AG08396 (cell line): ENCODE data around the gene ABHD10.
A peak's percentile ranks its signal among the peaks of the same experiment; 100 is the strongest.

Experiments used
- DNase-seq: peaks from one replicate; pipeline ENCODE4 v3.0.0; 2012; ENCODE audit warnings: low spot score, mixed read lengths

The ABHD10 gene

GRCh38 chr3:111965484-111965883 lies 13.3 kb upstream of the ABHD10 start:
- no peak for DNase-seq

DNA sequence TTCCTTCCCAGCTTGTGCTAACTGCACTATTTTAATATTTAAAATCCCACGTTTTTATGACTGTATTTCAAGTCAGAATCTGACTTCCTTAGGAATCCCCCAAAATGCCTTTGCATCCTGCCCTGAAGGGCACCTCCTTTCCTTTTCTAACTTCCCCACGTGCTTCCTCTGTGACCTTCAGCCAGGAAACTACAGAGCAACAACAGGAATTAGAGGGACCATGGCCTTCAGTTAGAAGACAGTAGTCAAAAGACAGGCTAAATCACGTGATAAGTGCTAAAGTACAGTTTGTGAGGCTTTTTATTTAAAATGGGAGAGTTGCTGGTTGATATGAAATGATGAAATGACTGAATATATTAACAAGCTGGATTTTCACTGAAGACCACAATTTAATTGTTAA lies 11.8 kb upstream of the ABHD10 start:
- no peak for DNase-seq

DNA sequence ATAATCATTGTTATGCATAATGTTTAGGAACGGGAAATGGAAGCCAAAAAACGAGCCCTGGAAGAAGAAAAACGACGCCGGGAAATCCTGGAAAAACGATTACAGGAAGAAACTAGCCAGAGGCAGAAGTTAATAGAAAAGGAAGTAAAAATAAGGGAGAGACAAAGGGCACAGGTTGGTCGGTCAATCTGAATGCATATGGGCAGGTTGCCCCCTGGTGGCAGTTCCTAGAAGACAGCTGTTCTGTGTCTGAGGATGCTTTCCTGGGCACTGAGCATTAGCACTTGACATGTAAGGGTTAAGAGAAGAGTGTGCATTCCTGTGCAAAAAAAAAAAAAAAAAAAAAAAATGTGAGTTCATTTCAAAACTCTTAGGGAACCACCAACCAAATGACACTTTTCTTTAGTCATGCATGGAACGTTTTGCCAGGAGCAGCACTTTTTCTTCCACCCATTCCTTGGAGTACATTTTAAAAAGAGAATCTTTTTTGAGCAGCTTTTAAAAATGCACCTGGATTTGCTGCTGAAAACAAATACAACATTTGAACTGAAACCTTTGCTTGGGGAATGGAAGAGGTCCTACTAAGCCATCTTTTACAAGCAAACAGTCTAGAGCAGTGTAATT lies 11.1 kb upstream of the ABHD10 start:
- DNase-seq = peak; percentile 51

GRCh38 chr3:111968319-111969054 lies 10.3 kb upstream of the ABHD10 start:
- no peak for DNase-seq

DNA sequence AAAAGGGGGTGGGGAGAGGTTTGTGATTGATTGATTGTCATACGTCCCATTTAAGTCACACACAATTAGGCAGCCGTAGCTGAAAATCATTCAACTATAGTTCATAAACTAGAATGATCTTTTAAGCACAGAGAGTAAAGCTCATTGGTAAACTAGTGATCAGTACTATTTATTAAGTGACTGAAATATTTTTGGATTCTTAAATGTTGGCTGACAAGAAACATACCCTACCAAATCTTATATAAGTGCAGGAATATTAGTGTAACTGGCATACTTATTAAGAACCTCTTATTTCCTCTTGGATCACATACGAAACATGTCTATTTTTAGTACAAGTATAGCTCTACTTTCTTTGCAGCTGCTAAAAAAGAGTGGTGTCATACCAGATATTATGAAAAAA lies 8.4 kb upstream of the ABHD10 start:
- DNase-seq = no peak

GRCh38 chr3:111971533-111972130 lies 7.2 kb upstream of the ABHD10 start:
- no peak for DNase-seq

- DNase-seq = no peak
These were observed 5.9 kb upstream of the ABHD10 start for GRCh38 chr3:111972891-111973290.

DNA sequence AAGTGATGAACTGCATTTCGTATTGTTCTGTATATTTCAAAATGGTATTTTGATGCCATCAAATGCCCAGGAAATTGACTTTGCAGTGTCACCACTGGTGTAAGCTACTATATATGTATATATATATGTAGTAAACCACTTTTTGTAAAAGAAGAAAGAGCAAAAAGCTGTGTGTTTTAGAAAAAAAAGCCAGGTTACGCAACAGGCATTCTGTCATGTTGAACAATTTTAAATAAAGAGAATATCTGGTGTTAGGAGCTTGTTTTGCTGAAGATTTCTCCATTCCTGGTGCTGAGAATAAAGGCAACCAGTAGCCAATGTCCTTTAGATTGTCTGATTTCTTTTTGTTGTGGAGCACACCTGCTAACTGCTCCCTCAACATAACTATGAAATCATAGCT lies 3.7 kb upstream of the ABHD10 start:
- DNase-seq = no peak

DNA sequence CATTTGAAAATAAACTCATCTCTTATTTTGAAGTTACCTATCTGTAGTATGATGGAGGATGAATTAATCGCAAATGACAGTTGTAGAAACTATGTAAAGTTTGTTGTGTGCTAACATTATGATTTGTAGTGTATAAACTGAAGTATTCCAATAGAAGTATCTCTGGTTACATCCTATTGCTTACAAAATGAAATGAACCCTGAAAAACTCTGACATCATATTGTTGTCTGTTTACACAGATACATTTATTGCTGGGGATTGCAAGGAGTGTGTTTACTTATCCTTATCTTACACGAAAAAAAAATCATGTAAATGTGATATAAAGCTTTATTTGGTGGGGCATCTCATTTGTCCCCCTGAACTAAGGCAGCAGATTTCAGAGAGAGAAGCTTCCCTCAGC lies 2.6 kb upstream of the ABHD10 start:
- DNase-seq = no peak

GRCh38 chr3:111979434-111980038 lies 710 bp downstream of the ABHD10 start:
- DNase-seq = no peak

- no peak for DNase-seq
These were observed 2.1 kb downstream of the ABHD10 start for GRCh38 chr3:111980716-111981456.

GRCh38 chr3:111981457-111981763 lies 2.6 kb downstream of the ABHD10 start:
- no peak for DNase-seq

- no peak for DNase-seq
These were observed 5.9 kb downstream of the ABHD10 start for GRCh38 chr3:111984636-111985298.

GRCh38 chr3:111986800-111987199 lies 8.0 kb downstream of the ABHD10 start:
- no peak for DNase-seq

DNA sequence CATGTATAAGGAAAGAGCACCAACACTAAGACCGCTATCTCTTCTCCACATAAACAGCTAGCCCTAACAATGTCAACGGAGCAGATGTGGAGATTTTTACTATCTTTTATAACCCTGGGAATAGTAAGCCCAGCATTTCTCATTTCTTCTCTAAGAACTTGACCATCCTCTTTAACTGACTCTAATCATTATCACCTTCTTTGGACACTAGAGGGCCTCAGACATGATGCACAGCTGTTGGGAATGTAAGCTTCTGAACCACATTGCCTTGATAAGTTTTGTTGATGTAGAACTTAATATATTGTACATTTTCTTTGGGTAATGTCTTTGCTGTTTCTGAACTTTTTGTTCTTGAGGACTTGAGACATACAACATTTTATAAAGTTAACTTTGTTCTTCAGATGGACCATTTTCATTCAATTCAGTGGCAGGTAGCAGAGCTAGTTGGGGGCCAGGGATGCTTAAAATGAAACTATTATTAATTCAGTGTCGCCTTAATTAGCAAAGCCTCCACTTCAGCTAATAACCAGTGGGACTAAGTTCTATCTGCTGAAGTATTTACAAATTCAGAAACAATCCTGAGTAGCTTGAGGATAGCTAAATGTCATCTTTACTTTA lies 10.3 kb downstream of the ABHD10 start:
- peak; percentile 37 for DNase-seq

GRCh38 chr3:111993038-111993437 lies 14.2 kb downstream of the ABHD10 start:
- DNase-seq = no peak

- DNase-seq = peak; percentile 36
These were observed 20.0 kb downstream of the ABHD10 start, which contains the start of gene TAGLN3 for GRCh38 chr3:111998636-111999483. Gene TAGLN3 (plus strand): TSS chr3:111998922. CDS start chr3:111999423, 501 bp downstream.

- DNase-seq = no peak
These were observed 20.9 kb downstream of the ABHD10 start for GRCh38 chr3:111999484-112000324.

DNA sequence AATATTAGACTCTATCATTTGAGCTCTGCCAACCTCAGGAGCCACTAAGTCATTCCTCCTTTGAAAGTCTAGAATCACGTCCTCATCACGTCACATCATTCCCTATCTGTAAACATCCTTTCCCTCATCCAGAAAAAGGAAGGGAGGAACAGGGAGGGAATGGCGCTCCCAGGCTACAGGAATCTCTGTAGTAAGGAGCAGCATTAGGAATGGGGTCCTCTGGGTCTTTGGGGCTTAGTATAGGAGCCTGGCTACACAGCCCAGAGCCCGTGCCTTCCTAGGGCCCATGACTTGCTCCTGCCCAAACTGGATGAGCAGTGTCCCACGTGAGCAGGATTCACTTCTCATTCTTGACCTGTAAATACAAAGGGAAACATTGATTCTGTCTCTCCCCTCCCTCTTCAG lies 21.5 kb downstream of the ABHD10 start:
- DNase-seq = no peak

DNA sequence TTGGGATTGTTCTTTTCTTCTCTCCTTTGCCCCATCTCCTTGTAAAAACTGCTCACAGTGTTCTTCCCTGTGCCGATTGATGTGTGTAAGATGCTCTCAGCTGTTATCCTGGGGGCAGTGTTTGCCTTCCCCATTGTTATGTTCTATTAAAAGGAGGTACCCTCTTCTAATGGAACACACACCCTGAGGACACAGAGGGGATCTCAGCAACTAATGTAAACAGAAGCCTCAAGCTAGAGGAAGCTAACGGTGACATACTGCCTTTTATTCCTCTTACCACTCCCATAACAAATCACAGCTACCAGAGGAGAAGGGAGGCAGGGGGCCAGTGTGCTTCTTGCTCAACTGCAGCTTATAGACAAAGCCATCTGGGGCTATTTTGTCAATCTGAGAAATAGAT lies 22.1 kb downstream of the ABHD10 start:
- DNase-seq = no peak
